Naive thymus-derived CD8-positive, alpha-beta T cell (primary cell): Measurements from ENCODE around the gene IQGAP1. TPM values are rescaled to one million over a fixed set of nuclear protein-coding genes. Genes with fewer than 3 reads are reported as not detected.

ENCODE experiments used
- ATAC-seq, 2 donors: fragments of 150-1000 bp; cut with Tn5 transposase in 1 of 2; sonication (Bioruptor Pico), chemical (Tn5 transposase) in 1 of 2; 1 replicate in 1 of 2; 2 replicates in 1 of 2; pipeline ENCODE4 v1.10.0; 2021; ENCODE audit warnings: mild to moderate bottlenecking in 2 of 2, moderate library complexity in 2 of 2
- POLR2A ChIA-PET: fragments of 350-600 bp; sonication (Branson Sonifier 250); formaldehyde crosslinking; loops from one replicate; lab custom pipeline; 2021; ENCODE audit warnings: antibody characterized with exemption; lab: Charles Lee
- DNase-seq, 10 donors: peaks; one replicate each; pipeline versions ENCODE4 v3.0.0 to v3.0.0-alpha.2; 2020 to 2022
- H3K27ac Mint-ChIP-seq, 10 donors: one replicate each; pipeline ENCODE4 v1.8.0; 2020 to 2022; ENCODE audit warnings: mild to moderate bottlenecking in 10 of 10, mixed read lengths in 10 of 10, moderate library complexity in 4 of 10, inconsistent platforms in 1 of 10
- H3K27me3 Mint-ChIP-seq, 5 donors: one replicate each; pipeline ENCODE4 v1.8.0; 2021 to 2022; ENCODE audit warnings: mixed read lengths in 5 of 5
- H3K36me3 Mint-ChIP-seq, 3 donors: one replicate each; pipeline ENCODE4 v1.8.0; 2020 to 2022; ENCODE audit warnings: mixed read lengths in 3 of 3, mild to moderate bottlenecking in 2 of 3, inconsistent platforms in 1 of 3
- H3K4me1 Mint-ChIP-seq, 4 donors: one replicate each; pipeline ENCODE4 v1.8.0; 2021 to 2022; ENCODE audit warnings: mixed read lengths in 4 of 4
- H3K4me3 Mint-ChIP-seq, 10 donors: one replicate each; pipeline ENCODE4 v1.8.0; 2020 to 2022; ENCODE audit warnings: mild to moderate bottlenecking in 10 of 10, mixed read lengths in 10 of 10, moderate library complexity in 6 of 10, inconsistent platforms in 1 of 10
- H3K9me3 Mint-ChIP-seq, 9 donors: one replicate each; pipeline ENCODE4 v1.8.0; 2020 to 2022; ENCODE audit warnings: mixed read lengths in 9 of 9, mild to moderate bottlenecking in 3 of 9, inconsistent platforms in 1 of 9, moderate library complexity in 1 of 9
- polyA plus RNA-seq, 3 donors: library from polyadenylated mRNA; unstranded; fragments of 300-500 nt; fragmentation: Illumina TruSeq; gene quantifications; one replicate each; pipeline ENCODE4 v1.2.3, GENCODE V29; 2021
- total RNA-seq, 8 experiments: library from RNA in 2 of 8; stranded (reverse) in 2 of 8; gene quantifications; one replicate each; pipeline ENCODE4 v1.2.3 and lab custom pipeline; 2021 to 2026

The IQGAP1 gene
- total and polyA plus RNA-seq, 5 experiments from 2014 or later, result 73.9 to 126 (median 101) TPM

GRCh38 chr15:90351479-90352106 is 36.4 kb upstream of the IQGAP1 start:
- no peaks in the 10 kb centered on the region for H3K27me3 Mint-ChIP-seq
- ATAC-seq (peak; percentile 14 to 25), DNase-seq (peak in 1 of 10 donors; percentile 2)
- no peaks in the 10 kb centered on the region for H3K9me3 Mint-ChIP-seq
- H3K4me3 Mint-ChIP-seq, result peak overlapping the region; percentile 83 to 92 (median 90)
- POLR2A ChIA-PET, result interaction anchor here (0.6 to 1.5 kb wide), 5 partner anchors 10 to 581 kb away, joined by 3 to 5 read pairs (median 4); partner anchors contain the start of genes HDDC3 and IQGAP1
- no peaks in the 10 kb centered on the region for H3K36me3 Mint-ChIP-seq
- peak overlapping the region in 4 of 10 donors; percentile 44 to 79 (median 50) for H3K27ac Mint-ChIP-seq
- H3K4me1 Mint-ChIP-seq, result peaks cover 4 to 8% (median 6%) of the 10 kb centered on the region in 4 donors

- no peaks in the 10 kb centered on the region for H3K9me3 Mint-ChIP-seq
- H3K27ac Mint-ChIP-seq, result peak within 1 kb of the TSS in 8 of 10 donors; percentile 10 to 79 (median 51)
- POLR2A ChIA-PET, result interaction anchor here (0.5 to 1.5 kb wide), 6 partner anchors 11 to 580 kb away, joined by 3 to 5 read pairs (median 4); partner anchors contain the start of genes HDDC3 and IQGAP1
- H3K27me3 Mint-ChIP-seq, result no peaks in the 10 kb centered on the region
- peak within 1 kb of the TSS; percentile 83 to 92 (median 90) for H3K4me3 Mint-ChIP-seq
- DNase-seq, result peak; percentile 77 to 98 (median 90)
- peaks cover 4 to 8% (median 6%) of the 10 kb centered on the region in 4 donors for H3K4me1 Mint-ChIP-seq
- H3K36me3 Mint-ChIP-seq, result no peaks in the 10 kb centered on the region
- peak; percentile 97 to 99 for ATAC-seq
These were observed 35.7 kb upstream of the IQGAP1 start, which contains the start of gene ZNF774 for GRCh38 chr15:90352107-90352893. Gene ZNF774, plus strand, starts transcription at chr15:90352284. Its CDS starts 2,377 bp downstream, at chr15:90354661.

GRCh38 chr15:90354986-90355385 is 33.1 kb upstream of the IQGAP1 start:
- peak overlapping the region in 1 of 10 donors; percentile 49 for H3K4me3 Mint-ChIP-seq
- no peaks in the 10 kb centered on the region for H3K9me3 Mint-ChIP-seq
- H3K27me3 Mint-ChIP-seq, result no peaks in the 10 kb centered on the region
- no peak for DNase-seq
- no peak for ATAC-seq
- POLR2A ChIA-PET, result interaction anchor here (1.3 kb wide), 1 partner anchor 33 kb away, joined by 6 read pairs; the partner anchor contains the start of gene IQGAP1
- no peaks in the 10 kb centered on the region for H3K36me3 Mint-ChIP-seq
- no peak overlapping the region for H3K27ac Mint-ChIP-seq
- H3K4me1 Mint-ChIP-seq, result peaks cover 4 to 8% (median 5%) of the 10 kb centered on the region in 4 donors

GRCh38 chr15:90358124-90359033 is 29.7 kb upstream of the IQGAP1 start:
- ATAC-seq, result no peak
- POLR2A ChIA-PET, result interaction anchor here (1.2 kb wide), 1 partner anchor 21 kb away, joined by 3 read pairs; no protein-coding TSS in a partner anchor
- DNase-seq, result no peak
- Mint-ChIP-seq H3K9me3 (no peaks in the 10 kb centered on the region), H3K27me3 (no peaks in the 10 kb centered on the region), H3K4me1 (peaks cover 0 to 16% (median 11%) of the 10 kb centered on the region in 4 donors), H3K4me3 (no peak overlapping the region), H3K36me3 (no peaks in the 10 kb centered on the region), H3K27ac (peak overlapping the region in 1 of 10 donors; percentile 2)

GRCh38 chr15:90360746-90361145 is 27.3 kb upstream of the IQGAP1 start:
- ATAC-seq (no peak), DNase-seq (no peak)
- no peaks in the 10 kb centered on the region for H3K36me3 Mint-ChIP-seq
- no peak overlapping the region for H3K27ac Mint-ChIP-seq
- H3K9me3 Mint-ChIP-seq, result no peaks in the 10 kb centered on the region
- H3K4me3 Mint-ChIP-seq, result no peak overlapping the region
- POLR2A ChIA-PET, result no interaction called here
- H3K4me1 Mint-ChIP-seq, result peaks cover 6 to 21% (median 18%) of the 10 kb centered on the region in 4 donors
- H3K27me3 Mint-ChIP-seq, result no peaks in the 10 kb centered on the region

- Mint-ChIP-seq H3K36me3 (no peaks in the 10 kb centered on the region), H3K4me1 (peaks cover 6 to 21% (median 18%) of the 10 kb centered on the region in 4 donors), H3K27ac (no peak overlapping the region), H3K9me3 (no peaks in the 10 kb centered on the region), H3K27me3 (no peaks in the 10 kb centered on the region), H3K4me3 (no peak overlapping the region)
- POLR2A ChIA-PET, result interaction anchor here (0.7 to 2.0 kb wide), 3 partner anchors 25 to 540 kb away, joined by 3 to 9 read pairs (median 4); partner anchors contain the start of gene IQGAP1
- DNase-seq (no peak), ATAC-seq (no peak)
These were observed 25.2 kb upstream of the IQGAP1 start for GRCh38 chr15:90362936-90363212.

- POLR2A ChIA-PET, result interaction anchor here (2.0 kb wide), 1 partner anchor 24 kb away, joined by 9 read pairs; the partner anchor contains the start of gene IQGAP1
- H3K27ac Mint-ChIP-seq, result peak overlapping the region in 1 of 10 donors; percentile 12
- H3K9me3 Mint-ChIP-seq, result no peaks in the 10 kb centered on the region
- ATAC-seq (no peak), DNase-seq (no peak)
- H3K27me3 Mint-ChIP-seq, result no peaks in the 10 kb centered on the region
- H3K36me3 Mint-ChIP-seq, result no peaks in the 10 kb centered on the region
- H3K4me3 Mint-ChIP-seq, result no peak overlapping the region
- peaks cover 6 to 21% (median 19%) of the 10 kb centered on the region in 4 donors for H3K4me1 Mint-ChIP-seq
These were observed 23.8 kb upstream of the IQGAP1 start for GRCh38 chr15:90364251-90364650.

GRCh38 chr15:90365414-90366055 is 22.5 kb upstream of the IQGAP1 start:
- POLR2A ChIA-PET, result interaction anchor here (0.6 kb wide), 1 partner anchor 44 kb away, joined by 3 read pairs; no protein-coding TSS in a partner anchor
- no peak for DNase-seq
- peaks cover 6 to 25% (median 21%) of the 10 kb centered on the region in 4 donors for H3K4me1 Mint-ChIP-seq

GRCh38 chr15:90367576-90367975 is 20.5 kb upstream of the IQGAP1 start:
- POLR2A ChIA-PET, result no interaction called here
- ATAC-seq, result no peak
- Mint-ChIP-seq H3K36me3 (no peaks in the 10 kb centered on the region), H3K27ac (no peak overlapping the region), H3K4me1 (peaks cover 6 to 17% (median 13%) of the 10 kb centered on the region in 4 donors), H3K9me3 (no peaks in the 10 kb centered on the region), H3K27me3 (no peaks in the 10 kb centered on the region), H3K4me3 (no peak overlapping the region)
- DNase-seq, result no peak

More at GRCh38 chr15:90365414-90366055, 22.5 kb upstream of the IQGAP1 start:
- Mint-ChIP-seq H3K36me3 (no peaks in the 10 kb centered on the region), H3K27ac (no peak overlapping the region), H3K4me3 (no peak overlapping the region), H3K27me3 (no peaks in the 10 kb centered on the region), H3K9me3 (no peaks in the 10 kb centered on the region)
- no peak for ATAC-seq

GRCh38 chr15:90375071-90375470 is 13.0 kb upstream of the IQGAP1 start:
- POLR2A ChIA-PET, result interaction anchor here (1.9 kb wide), 1 partner anchor 13 kb away, joined by 9 read pairs; the partner anchor contains the start of gene IQGAP1
- Mint-ChIP-seq H3K4me1 (peaks cover 18 to 53% (median 39%) of the 10 kb centered on the region in 4 donors), H3K4me3 (peak overlapping the region in 5 of 10 donors; percentile 18 to 67 (median 59)), H3K36me3 (peaks cover 0 to 2% (median 0%) of the 10 kb centered on the region in 3 donors), H3K27me3 (peaks cover 0 to 3% (median 0%) of the 10 kb centered on the region in 5 donors), H3K9me3 (peaks cover 0 to 18% (median 6%) of the 10 kb centered on the region in 9 donors), H3K27ac (no peak overlapping the region)
- DNase-seq (no peak), ATAC-seq (no peak)

GRCh38 chr15:90376789-90377188 is 11.3 kb upstream of the IQGAP1 start:
- peak; percentile 98 to 100 for ATAC-seq
- peak; percentile 35 to 83 (median 66) for DNase-seq
- Mint-ChIP-seq H3K27ac (peak overlapping the region; percentile 8 to 72 (median 50)), H3K36me3 (peaks cover 0 to 2% (median 0%) of the 10 kb centered on the region in 3 donors), H3K4me3 (peak overlapping the region; percentile 9 to 82 (median 68)), H3K4me1 (peaks cover 22 to 55% (median 40%) of the 10 kb centered on the region in 4 donors), H3K9me3 (peaks cover 0 to 24% (median 6%) of the 10 kb centered on the region in 9 donors), H3K27me3 (peaks cover 0 to 3% (median 0%) of the 10 kb centered on the region in 5 donors)
- POLR2A ChIA-PET, result interaction anchor here (0.6 to 3.3 kb wide), 2 partner anchors 11 to 17 kb away, joined by 3 to 18 read pairs; partner anchors contain the start of gene IQGAP1
